KOPT-K1 (cell line): ENCODE measurements around the gene DOCK11.

Experiments used
- H3K27ac ChIP-seq: fragments of 200-600 bp; sonication (generic); 2 replicates; pipeline ENCODE4 v1.5.1; 2016; ENCODE audit warnings: antibody characterized with exemption, mild to moderate bottlenecking, low read depth, low read length; ENCODE audit not compliant: poor library complexity, severe bottlenecking
- H3K36me3 ChIP-seq: fragments of 200-600 bp; sonication (generic); 2 replicates; pipeline ENCODE4 v1.5.1; 2017; ENCODE audit warnings: antibody characterized with exemption, mild to moderate bottlenecking, low read length, moderate library complexity; ENCODE audit not compliant: insufficient read depth
- H3K9me3 ChIP-seq: fragments of 200-600 bp; sonication (generic); 2 replicates; pipeline ENCODE4 v1.5.1; 2017; ENCODE audit warnings: antibody characterized with exemption, low read length, mild to moderate bottlenecking; ENCODE audit not compliant: insufficient read depth, poor library complexity, severe bottlenecking

DOCK11 gene

DNA sequence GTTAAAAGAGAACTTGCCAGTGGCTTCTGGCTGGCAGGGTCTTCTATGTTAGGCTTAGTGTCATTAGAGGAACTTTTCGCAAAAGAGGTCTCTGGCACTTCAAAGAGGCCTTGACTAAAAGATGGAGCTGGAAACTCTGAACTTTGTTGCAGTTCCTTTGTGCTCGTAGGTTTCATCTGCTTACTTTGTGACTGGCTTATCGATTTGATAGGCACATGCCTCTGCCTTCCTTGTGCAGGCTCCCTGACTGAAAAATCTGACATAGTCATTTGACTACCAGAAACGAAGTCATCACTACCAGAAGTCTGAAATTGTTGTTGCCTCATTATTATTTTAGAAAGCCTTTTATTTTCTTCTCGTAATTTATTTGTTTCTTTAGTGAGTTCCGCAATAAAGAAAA, 137.9 kb downstream of the DOCK11 start:
- H3K27ac ChIP-seq = no peak overlapping the region
- no peaks in the 10 kb centered on the region for H3K9me3 ChIP-seq
- H3K36me3 ChIP-seq = peaks cover 32% of the 10 kb centered on the region

DNA sequence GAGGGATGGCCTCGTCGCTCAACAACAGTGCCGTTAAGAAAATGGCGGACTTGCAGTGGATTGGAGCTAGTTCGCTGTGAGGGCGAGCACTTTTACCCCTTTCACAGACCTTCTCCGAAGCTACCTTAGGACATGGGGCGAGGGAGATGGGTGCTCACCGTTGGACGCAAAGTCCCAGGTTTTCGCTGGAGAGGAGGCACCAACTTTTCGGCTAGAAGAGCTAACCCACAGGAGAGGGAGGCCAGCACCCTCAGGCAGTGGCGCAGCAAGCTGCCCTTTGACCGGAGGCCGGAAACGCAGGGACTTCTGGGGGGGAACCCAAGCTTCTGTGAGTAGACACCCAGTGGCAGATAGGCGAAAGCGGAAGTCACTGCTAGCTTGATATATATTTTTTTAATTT, 138.7 kb downstream of the DOCK11 start:
- Histone ChIP-seq H3K9me3 (no peaks in the 10 kb centered on the region), H3K27ac (no peak overlapping the region), H3K36me3 (peaks cover 31% of the 10 kb centered on the region; the same call in 1 of the 2 replicates)

DNA sequence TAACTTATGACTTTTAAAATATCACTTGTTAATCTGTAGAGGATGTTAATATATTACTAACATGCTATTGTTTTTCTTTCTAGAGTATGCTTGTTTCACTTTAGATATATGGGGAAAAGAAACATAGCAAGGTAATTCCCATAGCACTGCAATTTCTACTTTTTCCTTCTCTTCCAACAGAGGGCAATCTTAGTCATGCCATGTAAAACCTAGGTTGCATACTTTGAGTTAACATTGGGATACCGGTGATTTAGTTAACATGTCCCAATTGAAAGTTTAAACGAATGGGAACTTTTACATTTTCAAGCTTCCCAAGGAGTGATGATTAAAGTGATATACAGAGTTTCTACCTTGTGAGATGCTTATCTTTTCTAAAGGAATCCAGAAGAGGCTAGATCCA, 142.4 kb downstream of the DOCK11 start:
- Histone ChIP-seq H3K27ac (no peak overlapping the region), H3K9me3 (no peaks in the 10 kb centered on the region), H3K36me3 (peaks cover 11% of the 10 kb centered on the region; the same call in 1 of the 2 replicates)

DNA sequence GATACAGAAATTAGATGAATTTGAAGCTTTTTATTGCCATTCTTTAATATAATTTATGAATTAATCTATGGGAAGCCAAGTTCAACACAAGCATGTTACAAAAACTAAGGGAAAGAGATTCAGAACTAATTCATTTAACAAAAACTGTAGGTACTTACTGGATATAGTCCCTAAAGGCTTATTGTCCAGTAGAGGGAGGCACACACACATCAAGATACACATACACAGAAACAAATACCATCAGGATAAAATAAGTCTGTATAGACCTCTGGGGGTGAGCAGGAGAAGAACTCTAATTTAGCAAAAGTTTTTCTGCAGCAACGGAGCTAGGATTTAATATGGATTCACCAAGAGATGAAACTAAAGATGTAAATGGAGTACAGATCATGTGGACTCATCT, 148.8 kb downstream of the DOCK11 start:
- Histone ChIP-seq H3K36me3 (peaks cover 10% of the 10 kb centered on the region), H3K9me3 (no peaks in the 10 kb centered on the region), H3K27ac (no peak overlapping the region)

DNA sequence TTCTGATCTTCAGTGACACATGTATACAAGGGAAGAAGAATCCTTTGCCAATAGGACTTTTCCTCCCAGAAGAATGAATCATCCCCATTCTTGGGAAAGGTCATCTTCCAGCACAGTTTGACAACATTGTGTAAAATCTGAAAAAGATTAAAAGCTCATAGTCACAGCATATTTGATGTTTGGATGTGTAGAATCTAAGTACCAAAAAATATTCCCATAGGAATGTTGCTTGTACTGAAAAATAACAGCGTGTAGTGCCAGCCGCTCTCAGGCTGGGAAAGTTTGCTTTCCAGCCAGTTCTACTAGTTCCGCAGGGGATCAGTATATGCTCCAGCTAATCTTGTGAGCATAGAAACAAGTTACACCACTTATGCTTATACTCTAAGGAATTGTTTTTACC, 157.1 kb downstream of the DOCK11 start:
- H3K9me3 ChIP-seq = no peaks in the 10 kb centered on the region
- no peak overlapping the region for H3K27ac ChIP-seq
- H3K36me3 ChIP-seq = peaks cover 14% of the 10 kb centered on the region; the same call in 1 of the 2 replicates

DNA sequence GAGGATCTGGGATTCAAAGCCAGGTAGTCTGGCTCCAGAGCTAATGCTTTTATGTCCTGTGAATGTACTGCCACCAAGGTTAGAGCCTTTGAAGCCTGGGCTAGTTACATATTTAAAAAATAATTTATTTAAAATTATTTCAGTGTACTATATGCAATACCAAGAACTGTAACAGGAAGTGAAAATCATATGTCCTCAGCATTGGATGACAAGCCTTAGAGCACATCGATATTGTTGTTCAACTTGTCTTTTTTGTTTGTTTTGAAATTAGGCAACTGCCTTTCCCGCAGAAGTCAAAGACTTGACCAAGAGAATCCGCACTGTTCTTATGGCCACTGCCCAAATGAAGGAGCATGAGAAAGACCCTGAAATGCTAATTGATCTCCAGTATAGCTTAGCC, 158.7 kb downstream of the DOCK11 start:
- Histone ChIP-seq H3K36me3 (peaks cover 24% of the 10 kb centered on the region), H3K27ac (no peak overlapping the region), H3K9me3 (no peaks in the 10 kb centered on the region)

DNA sequence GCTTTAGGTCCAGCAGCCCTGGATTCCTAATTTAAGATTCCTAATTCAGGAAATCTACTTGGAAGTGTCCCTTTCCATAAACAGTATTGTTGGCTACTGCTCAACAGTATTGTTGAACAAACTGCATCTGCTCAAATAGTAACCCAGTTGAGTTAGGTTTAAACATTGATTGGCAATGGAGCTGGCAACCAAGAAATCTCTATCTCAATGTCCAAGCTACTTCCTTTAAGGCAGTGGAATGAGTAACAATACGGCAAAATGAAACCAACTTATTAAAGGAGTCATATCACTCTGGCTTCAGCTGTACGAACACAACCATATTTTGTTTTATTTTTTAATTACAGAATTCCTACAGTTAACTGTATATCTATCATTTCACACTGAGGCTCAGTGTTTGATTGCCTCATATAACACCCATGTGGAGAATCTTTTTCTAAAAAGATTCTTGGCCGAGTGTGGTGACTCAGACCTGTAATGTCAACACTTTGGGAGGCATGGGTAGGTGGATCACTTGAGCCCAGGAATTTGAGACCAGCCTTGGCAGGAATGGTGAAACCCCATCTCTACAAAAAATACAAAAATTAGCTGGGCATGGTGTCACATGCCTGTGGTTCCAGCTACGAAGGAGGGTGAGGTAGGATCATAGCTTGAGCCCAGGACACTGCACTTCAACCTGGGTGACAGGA, 160.1 kb downstream of the DOCK11 start:
- Histone ChIP-seq H3K9me3 (no peaks in the 10 kb centered on the region), H3K36me3 (peaks cover 28% of the 10 kb centered on the region), H3K27ac (no peak overlapping the region)

DNA sequence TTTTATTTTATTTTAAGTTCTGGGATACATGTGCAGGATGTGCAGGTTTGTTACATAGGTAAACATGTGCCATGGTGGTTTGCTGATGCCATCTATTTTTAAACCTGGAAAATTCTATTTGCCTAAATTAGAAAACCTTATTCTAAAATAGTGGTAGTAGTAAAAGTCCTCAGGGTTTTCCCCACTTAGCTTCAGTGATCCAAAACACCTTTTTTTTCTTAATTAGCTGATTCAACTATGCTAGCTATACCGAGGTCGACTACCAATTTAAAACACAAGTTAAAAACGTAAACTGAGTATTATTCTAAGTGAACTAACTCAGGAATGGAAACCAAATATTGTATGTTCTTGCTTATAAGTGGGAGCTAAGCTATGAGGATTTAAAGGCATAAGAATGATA, 161.8 kb downstream of the DOCK11 start:
- Histone ChIP-seq H3K36me3 (peaks cover 26% of the 10 kb centered on the region), H3K9me3 (no peaks in the 10 kb centered on the region), H3K27ac (no peak overlapping the region)

DNA sequence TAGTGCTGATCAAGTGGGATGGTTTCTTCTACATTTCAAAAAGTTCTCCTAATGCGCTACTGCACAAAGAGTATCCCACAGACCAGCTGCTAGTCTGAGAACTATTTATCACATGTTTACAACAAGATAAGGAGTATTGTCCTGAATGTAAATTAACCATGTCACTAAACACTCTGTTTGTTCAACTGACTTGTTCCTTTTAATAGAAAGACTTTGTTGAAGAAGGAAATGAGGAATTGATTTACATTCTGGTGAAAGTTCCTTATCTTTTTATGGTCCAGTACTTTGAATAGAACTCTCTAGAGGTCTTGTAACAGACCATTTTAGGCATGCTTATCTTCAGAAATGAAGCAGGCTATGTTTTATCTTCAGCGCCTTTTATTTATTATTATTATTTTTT, 164.5 kb downstream of the DOCK11 start:
- Histone ChIP-seq H3K36me3 (peaks cover 36% of the 10 kb centered on the region), H3K27ac (no peak overlapping the region), H3K9me3 (no peaks in the 10 kb centered on the region)

DNA sequence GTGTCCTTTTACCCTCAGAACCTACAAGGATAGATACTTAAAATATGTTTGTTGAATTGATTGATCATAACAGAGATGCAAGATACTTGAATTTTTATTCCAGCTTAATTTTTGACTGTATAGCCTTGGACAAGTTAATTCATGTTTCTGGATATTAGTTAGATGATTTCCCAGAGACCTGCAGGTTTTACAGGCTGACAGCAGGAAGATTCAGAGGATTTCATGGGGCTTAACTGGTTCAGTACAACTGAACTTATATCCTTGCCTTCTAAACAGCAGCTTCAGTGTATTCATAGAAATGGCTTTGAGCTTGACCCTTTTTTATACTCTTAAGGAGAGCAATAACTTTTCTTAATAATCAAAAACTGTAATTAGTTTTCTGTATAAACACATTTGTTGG, 169.6 kb downstream of the DOCK11 start:
- Histone ChIP-seq H3K36me3 (peaks cover 17% of the 10 kb centered on the region), H3K27ac (no peak overlapping the region), H3K9me3 (no peaks in the 10 kb centered on the region)

DNA sequence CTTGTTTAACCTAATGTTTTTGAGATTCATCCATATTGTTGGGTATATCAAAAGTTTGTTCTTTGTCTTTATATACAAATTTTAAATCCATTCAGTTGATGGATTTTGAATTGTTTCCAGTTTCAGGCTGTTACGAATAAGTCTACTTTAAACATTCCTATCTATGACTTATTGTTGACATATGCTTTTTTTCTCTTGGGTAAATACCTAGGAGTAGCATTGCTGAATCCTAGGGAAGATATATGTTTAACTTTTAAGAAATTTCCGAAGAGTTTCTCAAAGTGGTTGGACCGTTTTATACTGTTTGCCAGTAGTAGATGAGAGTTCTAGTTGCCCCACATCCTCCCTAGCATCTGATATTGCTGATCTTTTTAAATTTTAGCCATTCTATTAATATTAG, 170.9 kb downstream of the DOCK11 start:
- Histone ChIP-seq H3K9me3 (no peaks in the 10 kb centered on the region), H3K36me3 (peaks cover 17% of the 10 kb centered on the region), H3K27ac (no peak overlapping the region)

DNA sequence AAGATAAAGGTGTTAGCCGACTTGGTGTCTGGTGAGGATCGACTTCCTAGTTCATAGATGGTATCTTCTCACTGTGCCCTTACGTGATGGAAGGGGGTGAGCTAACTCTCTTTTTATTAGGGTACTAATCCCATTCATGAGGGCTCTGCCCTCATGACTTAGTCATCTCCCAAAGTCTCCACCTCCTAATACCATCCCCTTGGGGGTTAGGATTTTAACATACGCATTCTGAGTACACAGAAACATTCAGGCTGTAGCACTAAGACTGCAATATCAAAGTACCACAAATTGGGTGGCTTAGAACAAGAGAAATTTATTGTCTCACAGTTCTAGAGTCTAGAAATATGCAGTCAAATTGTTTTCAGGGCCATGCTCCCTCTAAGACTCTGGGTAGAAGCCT, 173.8 kb downstream of the DOCK11 start:
- no peaks in the 10 kb centered on the region for H3K9me3 ChIP-seq
- H3K27ac ChIP-seq = no peak overlapping the region
- peaks cover 4% of the 10 kb centered on the region for H3K36me3 ChIP-seq

DNA sequence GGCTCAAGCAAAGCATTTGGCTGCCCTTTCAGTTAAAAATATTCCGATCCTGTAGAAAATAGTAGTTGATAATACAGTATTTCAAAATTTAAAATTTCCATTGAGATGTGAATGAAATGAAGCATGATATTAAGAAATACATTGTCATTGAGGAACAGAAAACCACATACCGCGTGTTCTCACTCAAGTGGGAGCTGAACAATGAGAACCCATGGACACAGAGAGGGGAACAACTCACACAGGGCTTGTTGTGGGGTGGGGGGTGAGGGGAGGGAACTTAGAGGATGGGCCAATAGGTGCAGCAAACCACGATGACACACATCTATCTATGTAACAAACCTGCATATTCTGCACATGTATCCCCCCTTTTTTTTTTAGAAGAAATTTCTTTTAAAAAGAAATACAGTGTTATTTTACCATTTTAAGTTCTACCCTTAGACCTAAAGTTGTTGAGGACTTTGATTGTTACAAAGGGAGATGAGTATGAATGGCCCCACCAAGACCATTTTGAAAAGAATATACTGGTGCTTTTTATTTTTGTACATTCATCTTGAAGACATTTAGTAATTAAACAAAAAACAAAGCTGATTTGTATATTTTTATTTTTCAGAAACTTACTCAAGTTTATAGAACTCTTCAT, 179.8 kb downstream of the DOCK11 start:
- no peak overlapping the region for H3K27ac ChIP-seq
- H3K9me3 ChIP-seq = no peaks in the 10 kb centered on the region
- H3K36me3 ChIP-seq = peaks cover 14% of the 10 kb centered on the region

DNA sequence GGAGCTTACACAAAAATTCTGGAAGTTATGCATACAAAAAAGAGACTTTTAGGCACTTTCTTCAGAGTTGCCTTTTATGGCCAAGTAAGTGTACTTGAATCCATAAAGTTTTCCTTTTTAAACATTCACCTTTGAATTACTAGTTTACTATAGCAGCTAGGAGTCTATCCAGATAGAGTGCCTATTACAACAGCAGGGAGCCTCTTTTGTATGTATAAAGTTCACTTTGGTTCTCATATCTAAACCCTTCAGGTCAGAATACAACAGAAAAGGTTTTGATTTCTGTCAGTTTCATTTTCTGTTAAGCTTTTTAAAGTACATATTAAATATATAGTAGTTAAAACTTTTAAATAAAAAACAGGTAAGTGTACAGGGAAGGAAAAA, 180.3 kb downstream of the DOCK11 start:
- no peak overlapping the region for H3K27ac ChIP-seq
- peaks cover 16% of the 10 kb centered on the region for H3K36me3 ChIP-seq
- H3K9me3 ChIP-seq = no peaks in the 10 kb centered on the region

DNA sequence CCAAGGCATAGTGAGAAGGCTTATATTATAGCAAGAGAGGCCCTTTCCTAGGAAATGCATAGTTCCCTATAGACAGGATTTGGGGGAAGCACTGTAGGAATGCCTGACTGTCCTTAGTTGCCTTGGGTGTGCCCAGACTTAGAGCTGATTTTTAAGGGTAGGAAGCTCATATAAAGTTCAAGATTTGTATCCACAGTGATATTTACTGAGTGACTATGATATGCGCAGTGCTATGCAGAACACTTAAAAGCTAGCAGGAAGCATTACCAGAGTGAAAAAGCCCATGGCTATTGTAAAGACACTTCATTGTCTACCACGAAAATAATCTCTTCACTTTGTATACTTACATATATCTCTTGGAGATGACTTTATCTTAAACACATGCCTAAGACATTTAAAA, 181.7 kb downstream of the DOCK11 start:
- Histone ChIP-seq H3K9me3 (no peaks in the 10 kb centered on the region), H3K27ac (no peak overlapping the region), H3K36me3 (peaks cover 16% of the 10 kb centered on the region)

DNA sequence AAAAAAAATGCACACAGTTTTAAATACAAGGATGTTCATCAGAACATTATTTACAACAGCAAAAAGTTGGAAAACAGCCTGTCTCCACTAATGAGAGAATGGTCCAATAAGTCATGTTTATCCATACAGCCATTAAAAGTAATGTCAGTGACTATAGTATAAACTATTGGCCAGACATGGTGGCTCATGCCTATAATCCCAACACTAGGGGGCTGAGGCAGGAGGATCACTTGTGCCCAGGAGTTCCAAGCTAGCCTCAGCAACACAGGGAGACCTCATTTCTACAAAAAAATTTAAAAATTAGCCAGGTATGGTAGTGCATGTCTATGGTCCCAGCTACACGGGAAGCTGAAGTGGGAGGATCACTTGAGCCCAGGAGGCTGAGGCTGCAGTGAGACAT, 183.7 kb downstream of the DOCK11 start:
- Histone ChIP-seq H3K36me3 (peaks cover 12% of the 10 kb centered on the region), H3K9me3 (no peaks in the 10 kb centered on the region), H3K27ac (no peak overlapping the region)
